Measurements from ENCODE around the gene MRPL14.
A peak's percentile ranks its signal among the peaks of the same experiment; 100 is the strongest.
"Not testable (repeated sequence)": the region's sequence is repeated elsewhere in the genome, so short reads cannot be mapped to it uniquely, and the experiment has no call there.

MRPL14 gene

GRCh38 chr6:44097782-44098317 lies 29.4 kb downstream of the MRPL14 start:
- DNase-seq (ENCODE audit: low spot score) = no peak

- DNase-seq (ENCODE audit: low spot score) = peak; percentile 87
Observed at GRCh38 chr6:44096612-44097011, 30.6 kb downstream of the MRPL14 start.

- DNase-seq (ENCODE audit: low spot score) = not testable (repeated sequence)
Observed at GRCh38 chr6:44095243-44095623, 32.0 kb downstream of the MRPL14 start.

- no peak for DNase-seq (ENCODE audit: low spot score)
Observed at GRCh38 chr6:44094403-44095242, 32.6 kb downstream of the MRPL14 start.

GRCh38 chr6:44093750-44094402 lies 33.4 kb downstream of the MRPL14 start:
- DNase-seq (ENCODE audit: low spot score) = no peak

GRCh38 chr6:44093066-44093465 lies 34.2 kb downstream of the MRPL14 start:
- no peak for DNase-seq (ENCODE audit: low spot score)

GRCh38 chr6:44091981-44092884 lies 35.0 kb downstream of the MRPL14 start:
- DNase-seq (ENCODE audit: low spot score) = no peak

- not testable (repeated sequence) for DNase-seq (ENCODE audit: low spot score)
Observed at GRCh38 chr6:44091356-44091755, 35.9 kb downstream of the MRPL14 start.

- DNase-seq (ENCODE audit: low spot score) = no peak
Observed at GRCh38 chr6:44090465-44090864, 36.8 kb downstream of the MRPL14 start.

GRCh38 chr6:44088827-44089590 lies 38.2 kb downstream of the MRPL14 start:
- no peak for DNase-seq (ENCODE audit: low spot score)

- DNase-seq (ENCODE audit: low spot score) = no peak
Observed at GRCh38 chr6:44087623-44088022, 39.6 kb downstream of the MRPL14 start.

GRCh38 chr6:44086931-44087574 lies 40.2 kb downstream of the MRPL14 start:
- DNase-seq (ENCODE audit: low spot score) = no peak

GRCh38 chr6:44085219-44085618 lies 42.0 kb downstream of the MRPL14 start:
- no peak for DNase-seq (ENCODE audit: low spot score)

- no peak for DNase-seq (ENCODE audit: low spot score)
Observed at GRCh38 chr6:44084231-44085014, 42.8 kb downstream of the MRPL14 start.

GRCh38 chr6:44082872-44083321 lies 44.4 kb downstream of the MRPL14 start:
- DNase-seq (ENCODE audit: low spot score) = no peak

GRCh38 chr6:44081753-44082152 lies 45.5 kb downstream of the MRPL14 start:
- no peak for DNase-seq (ENCODE audit: low spot score)

GRCh38 chr6:44080561-44081521 lies 46.4 kb downstream of the MRPL14 start:
- no peak for DNase-seq (ENCODE audit: low spot score)

- no peak for DNase-seq (ENCODE audit: low spot score)
Observed at GRCh38 chr6:44079672-44080071, 47.6 kb downstream of the MRPL14 start.

Data from germinal center (tissue), 1 donor.